ENCODE results near the gene IQSEC2.

The IQSEC2 gene

DNA sequence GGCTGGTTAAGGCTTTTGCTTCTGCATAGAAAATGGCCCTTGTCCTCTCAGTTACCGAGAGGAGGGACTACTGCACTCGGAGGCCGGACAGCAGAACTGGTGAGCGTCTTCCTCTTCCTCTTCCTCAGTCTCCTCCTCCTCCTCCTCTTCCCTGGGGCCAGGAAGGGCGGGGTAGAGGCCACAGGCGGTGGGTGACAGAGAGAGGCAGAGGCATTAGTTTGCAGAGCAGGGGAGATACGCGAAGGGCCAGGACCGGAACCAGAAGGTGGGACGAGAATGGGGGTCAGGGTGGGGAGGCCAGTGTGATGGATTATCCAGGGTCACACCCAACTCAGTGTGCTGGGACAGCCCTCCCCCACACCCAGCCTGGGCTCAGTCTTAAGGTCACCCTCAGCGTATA, 14.5 kb downstream of the IQSEC2 start:
- DNase-seq = no peak

DNA sequence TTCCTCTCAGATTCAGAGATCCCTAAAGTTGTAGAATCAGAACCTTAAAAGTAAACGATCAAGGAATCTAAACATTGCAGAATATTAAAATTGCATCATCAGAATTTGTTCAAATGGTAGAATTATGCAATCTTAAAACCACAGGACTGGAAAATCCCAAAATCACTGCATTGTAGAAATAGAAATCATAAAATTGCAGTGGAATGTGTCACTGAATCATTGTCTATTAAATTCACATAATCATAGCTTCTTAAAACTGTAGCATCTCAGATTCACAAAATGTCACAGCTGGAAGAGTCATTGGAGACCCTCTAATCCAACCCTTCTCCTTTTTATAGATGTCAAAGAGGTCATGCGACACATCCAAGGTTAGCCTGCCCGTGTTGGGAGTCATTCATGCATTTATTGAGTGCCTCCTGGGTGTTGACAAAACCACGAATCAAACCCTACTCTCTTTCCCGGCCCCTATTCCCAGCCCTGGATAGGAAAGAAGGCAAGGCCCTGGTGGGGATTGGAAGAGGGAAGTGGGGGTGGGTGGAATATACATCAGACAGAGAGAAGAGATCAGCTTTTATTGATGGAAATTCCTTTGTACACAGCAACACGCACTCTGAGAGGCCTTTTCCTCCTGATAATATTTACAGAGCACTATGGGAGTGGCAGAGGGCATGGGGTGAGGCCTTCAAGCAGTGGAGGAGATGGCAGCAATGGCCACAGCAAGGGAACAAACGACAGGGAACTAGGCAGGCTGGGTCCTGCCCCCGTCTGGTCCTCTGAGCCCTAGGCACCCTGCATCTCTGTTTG, 15.4 kb downstream of the IQSEC2 start:
- no peak for DNase-seq

DNA sequence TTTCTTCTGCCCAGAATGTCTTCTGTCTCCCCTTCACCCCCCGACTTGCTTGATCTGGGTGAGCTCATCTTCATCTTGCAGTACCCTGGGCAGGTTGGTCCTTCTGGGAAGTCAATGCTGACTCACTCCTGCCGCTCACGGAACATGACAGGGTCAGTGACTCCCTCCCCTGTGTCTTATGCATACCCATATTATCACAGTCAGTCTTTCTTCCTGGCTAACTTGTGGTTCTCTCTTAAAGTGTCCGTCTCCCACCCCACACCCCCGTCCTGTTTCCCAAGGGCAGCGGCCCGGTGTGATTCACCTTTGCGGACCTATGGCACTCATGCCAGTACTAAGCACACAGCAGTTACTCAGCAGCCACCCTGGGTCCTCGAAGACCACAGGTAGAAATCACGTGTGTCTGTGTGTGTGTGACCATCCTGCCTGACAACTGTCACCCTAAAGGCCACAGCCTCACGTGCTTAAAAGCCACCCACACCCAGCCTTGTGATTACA, 17.7 kb downstream of the IQSEC2 start:
- DNase-seq = no peak

DNA sequence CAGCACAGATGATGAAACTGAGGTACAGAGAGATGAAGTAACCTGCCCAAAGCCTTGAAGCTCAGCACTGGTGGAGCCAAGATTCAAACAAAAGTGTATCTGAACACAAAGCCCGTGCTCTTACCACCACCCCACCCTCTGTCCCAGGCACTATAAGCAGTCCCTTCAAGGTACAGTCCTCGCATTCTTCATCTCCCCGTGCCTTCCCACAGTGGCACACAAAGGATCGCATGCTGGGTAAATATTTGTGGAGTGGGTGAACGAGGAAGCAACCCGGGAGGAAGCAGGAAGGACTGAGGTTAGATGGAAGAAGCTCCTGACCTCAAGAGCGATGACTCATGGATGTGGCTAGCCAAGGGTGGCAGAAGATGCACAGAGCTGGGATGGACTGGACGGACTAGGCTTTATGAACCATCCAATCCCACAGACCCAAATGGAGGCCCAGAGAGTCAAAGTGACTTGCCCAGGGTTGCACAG, 18.4 kb downstream of the IQSEC2 start:
- DNase-seq = peak in 1 of 5 experiments; percentile 10

DNA sequence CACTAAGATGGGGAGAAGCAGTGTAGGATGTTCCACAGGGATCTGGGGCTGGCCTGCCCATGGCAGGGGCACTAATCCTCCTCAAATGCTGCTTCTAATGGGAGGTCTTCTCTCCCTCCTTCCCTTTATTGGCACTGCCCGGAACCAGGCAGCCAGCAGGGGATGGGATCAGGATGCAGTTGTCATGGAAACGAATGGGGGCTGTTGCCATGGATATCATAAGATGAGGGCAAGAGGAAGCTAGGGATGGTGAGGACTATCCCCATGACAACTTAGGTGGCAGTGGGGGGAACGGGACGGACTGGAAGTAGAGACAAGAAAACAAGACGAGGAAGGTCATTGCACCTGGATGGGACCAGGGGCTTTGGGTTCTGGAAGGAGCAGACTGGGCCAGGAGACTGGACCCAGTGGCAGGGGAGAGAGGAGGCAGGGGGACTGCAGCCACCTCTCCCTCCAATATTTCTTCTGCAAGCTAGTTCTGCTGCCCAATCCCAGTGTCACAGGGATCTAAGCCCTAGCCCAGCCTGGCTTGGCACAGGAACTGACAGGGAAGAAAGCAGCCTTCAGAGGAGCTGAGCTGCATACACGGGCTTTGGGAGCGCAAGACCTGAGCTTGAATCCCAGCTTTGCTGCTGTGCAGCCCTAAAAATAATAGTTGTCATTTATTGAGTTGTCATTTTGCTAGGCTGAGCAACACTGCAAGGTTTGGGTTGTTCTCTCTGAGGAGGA, 19.0 kb downstream of the IQSEC2 start:
- no peak for DNase-seq

DNA sequence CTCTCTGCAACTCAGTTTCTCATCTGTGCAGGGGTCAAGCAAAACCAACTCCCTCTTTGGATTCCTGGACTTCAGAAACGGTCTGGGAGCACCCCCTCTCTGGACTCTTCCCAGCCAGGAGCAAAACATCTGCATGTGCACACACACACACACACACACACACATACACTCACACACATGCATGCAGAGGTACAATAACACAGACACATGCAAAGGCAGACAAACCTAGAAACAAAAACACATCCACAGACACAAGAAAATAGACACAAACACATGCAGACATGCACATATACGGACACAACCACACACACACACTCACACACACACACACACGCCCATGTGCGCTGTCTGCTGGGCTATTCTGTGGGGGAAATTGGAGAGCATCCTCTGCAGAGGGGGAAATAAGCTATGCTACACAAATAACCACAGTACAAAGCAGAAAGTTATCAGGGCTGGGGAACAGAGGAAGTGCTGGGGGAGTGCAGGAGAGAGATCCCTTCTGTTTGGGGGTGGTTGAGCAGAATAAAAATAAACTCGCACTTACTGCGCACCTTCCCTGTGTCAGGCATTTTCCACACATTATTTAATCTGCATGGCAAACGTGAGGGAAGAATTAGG, 19.9 kb downstream of the IQSEC2 start:
- peak in 1 of 5 experiments; percentile 55 for DNase-seq

DNA sequence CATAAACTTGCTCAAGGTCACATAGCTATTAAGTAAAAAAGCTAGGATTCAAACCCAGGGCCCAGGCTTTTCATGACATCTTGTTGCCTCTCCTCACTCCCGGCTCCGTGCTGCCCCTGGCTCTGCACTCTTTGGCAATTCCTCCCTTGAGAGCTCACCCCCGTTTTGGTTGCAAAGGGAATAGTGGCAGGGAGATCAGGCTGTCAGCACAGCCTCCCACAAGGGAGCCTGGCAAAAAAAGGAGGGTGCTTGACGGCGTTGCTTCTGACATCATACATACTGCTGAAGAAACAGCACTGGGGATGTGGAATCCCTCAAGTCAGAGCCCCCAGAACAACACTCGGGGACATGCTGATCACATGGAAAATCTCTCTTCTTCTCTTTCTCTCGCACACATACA, 20.5 kb downstream of the IQSEC2 start:
- DNase-seq = no peak

DNA sequence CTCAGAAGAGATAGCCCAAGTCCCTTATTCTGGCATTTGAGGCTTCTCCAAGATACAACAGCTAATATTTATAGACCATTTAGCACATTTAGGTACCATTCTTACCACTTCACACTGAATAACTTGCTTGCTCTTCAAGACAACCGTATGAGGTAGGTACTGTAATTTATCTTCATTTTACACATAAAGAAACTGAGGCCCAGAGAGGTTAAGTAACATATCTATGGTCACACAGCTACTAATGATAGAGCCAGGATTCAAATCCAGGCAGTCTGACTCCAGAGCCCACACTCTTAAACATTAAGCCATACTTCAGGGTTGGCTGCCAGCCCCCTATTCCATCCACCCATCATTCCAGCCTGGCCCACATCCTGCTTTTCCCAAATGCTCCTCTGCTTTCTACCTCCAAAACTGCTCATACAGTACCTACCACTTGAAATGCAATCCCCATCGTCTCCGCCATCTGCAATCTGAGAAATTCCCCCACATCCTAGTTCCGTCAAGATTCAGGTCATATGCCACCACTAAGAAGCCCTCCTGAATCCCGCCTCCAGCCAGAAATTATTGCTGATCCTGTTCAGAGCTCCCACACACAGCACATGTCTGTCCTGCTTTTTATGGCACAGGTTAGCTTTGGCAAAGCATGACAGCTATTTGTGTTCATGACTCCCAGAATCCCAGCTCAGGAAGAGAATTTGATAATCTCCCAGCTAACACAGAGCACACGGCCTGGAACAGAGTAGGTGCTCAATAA, 23.5 kb downstream of the IQSEC2 start:
- no peak for DNase-seq

DNA sequence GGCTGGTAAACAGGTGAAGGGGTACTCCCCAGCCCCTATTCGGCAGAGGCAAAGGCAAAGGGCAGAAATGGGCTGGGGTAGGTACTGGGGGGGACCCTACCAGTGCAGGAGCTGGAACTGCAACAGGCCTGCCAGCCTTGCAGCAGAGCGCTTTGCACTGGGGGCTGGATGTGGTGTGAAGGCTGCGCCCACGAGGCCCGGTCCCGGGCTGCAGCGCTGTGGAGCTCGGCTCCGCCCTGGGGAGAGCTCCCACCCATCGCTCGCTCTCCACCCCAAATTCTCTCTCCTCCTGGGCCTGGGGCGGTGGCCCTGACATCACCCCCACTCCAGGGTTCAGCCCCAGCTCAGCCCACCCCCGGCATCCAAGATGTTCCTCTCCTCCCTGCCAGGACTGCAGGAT, 24.2 kb downstream of the IQSEC2 start:
- no peak for DNase-seq

DNA sequence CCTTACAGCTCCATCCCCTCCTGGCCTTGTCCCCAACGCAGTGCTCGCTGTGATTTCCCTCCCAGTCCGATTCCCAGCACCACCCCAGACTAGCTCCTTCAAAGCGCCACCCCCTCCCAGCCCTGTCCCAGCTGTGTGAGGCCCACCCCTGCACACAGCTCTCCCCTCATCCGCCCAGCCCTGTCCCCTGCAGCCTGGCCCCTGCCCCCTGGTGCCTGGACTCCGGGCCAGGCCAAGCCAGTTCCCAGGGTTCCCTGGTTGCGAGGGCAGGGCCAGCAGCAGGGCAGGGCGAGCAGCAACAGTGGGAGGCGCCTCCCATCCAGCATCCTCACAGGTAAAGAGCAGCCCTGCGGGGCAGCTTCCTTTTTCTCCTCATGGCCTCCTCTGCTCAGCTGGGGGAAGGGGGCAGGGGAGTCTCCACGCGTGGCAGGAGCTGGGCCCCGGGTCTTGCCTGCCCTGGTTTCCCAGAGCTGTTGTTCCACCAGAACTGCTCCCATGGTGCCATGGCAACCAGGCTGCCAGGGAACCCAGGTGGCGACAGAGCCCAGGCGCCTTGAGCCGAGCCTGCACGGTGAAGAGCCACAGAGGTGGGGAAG, 24.8 kb downstream of the IQSEC2 start:
- DNase-seq = no peak

DNA sequence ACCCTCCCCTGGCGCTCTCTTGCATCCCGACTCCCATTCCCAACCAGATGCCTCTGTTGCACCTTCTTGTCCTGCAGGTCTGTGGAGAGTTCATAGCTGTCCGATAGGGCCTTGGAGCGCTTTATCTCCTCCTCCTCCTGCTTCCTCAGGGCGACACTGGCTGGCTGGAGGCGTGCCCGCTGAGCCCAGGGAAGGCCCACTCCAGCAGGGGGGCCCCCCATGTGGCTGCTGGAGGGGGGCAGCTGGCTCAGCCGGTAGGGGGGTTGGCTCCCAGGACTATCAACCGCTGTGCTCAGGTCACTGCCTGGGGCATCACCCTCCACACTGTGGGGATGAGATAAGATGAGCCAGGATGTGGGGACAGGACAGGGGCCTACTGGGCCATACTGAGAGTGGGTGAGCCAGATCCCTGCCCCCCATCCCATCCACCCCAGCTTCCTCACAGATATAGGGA, 25.6 kb downstream of the IQSEC2 start:
- no peak for DNase-seq

DNA sequence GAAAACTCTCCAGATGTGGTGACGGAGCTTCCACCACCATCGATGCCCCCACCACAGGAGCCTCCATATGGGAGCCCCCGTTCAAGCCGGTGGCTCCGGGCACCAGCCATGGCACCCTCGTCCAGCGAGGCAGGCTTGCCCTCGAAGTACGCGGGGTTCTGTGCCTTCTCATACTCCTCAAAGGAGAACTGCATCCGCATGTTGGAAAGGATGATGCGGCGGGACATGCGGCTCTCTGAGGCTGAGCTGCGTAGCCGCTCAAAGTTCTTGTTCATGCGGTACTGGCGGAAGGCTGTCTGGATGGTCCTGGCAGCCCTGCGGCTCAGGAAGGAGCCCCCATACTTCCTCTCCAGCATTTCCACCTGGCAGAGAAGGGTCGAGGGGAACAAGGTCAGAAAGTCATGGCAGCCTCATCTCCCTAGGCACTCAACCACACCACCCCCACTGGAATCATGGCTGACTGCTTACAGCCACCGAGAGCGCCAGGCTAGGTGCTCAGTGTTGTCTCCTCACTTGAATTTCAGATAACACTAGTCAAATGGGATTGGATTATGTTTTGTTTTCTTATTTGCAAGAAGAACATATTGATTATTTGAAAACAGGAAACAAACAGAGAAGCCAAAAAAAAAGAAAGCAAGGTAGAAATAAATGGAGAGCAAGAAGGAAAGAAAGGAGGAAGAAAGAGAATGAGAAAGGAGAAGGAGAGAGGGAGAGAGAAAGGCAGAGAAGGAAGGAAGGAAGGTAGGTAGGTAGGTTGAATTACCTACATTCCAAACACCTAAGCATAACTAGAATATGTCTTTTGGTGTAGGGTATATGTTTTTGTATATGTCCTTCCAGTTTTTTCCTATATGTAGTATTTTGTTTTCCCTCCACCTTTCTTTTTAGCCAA, 26.6 kb downstream of the IQSEC2 start:
- no peak for DNase-seq

DNA sequence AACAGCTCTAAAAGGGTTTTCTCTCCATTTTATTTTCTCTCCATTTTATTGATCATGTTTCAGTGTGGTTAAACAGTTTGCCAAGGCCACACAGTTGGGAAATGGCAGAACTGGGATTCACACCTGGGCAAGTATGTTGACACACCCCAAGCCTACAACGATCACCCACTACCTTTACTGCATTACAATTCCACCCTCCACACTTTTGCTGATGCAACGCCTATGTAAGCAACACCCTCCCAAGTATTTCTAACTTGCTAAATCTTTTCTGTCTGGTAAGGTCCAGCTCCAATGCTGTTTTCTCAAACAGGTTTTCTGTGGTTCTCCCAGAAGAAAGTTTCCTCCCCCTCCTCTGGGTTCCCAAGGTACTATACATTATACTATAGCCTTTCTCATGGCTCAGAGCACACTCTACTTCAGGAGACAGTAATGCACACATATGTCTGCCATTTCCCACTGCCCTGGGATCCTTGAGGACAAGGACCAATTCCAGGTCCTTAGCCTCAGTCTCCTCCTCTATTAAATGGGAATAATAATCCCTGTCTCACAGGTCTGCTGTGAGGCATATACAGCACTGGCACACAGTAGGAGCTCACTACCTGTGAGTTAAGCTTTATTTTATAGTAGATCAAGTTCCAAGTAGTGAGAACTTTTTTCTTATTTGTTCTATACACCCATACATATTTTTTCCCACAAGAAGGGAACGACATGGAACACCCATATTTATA, 27.9 kb downstream of the IQSEC2 start:
- no peak for DNase-seq

DNA sequence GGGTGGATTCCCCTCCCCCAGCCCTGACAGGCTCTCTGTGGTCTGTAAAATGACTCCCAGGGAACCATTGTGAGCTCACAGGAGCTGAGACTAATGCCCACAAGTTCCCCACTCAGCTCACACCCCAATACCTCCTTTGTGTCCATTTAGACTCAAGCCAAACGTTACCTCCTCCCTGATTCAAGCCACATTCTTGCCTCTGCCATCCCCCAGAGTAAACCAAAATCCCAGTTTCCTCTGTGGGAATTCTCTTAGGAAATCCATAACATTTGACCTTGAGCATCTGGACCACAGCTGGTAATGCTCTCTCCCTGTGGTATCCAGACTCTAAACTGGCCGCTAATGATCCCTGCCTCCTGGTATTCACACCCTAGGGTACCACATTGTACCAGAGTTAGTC, 30.1 kb downstream of the IQSEC2 start:
- DNase-seq = no peak

DNA sequence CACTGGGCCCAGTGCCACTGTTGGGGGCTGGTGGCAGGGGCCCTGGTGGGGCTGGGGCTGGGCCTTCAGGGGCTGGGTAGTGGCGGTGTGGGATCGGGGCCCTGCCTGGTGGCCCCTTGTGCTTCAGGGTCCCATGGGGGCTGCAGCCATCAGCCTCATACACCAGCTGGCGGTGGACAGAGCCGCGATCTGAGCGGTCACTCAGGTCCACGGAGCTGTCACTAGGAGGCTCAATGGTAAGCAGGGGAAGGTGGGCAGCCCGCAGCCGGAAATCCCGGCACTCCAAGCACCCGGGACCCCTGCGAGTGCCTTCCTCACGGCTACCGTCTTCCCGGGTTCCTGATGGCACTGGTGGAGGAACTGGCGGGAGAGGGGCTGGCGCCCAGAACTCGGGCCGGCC, 30.8 kb downstream of the IQSEC2 start:
- DNase-seq = no peak

DNA sequence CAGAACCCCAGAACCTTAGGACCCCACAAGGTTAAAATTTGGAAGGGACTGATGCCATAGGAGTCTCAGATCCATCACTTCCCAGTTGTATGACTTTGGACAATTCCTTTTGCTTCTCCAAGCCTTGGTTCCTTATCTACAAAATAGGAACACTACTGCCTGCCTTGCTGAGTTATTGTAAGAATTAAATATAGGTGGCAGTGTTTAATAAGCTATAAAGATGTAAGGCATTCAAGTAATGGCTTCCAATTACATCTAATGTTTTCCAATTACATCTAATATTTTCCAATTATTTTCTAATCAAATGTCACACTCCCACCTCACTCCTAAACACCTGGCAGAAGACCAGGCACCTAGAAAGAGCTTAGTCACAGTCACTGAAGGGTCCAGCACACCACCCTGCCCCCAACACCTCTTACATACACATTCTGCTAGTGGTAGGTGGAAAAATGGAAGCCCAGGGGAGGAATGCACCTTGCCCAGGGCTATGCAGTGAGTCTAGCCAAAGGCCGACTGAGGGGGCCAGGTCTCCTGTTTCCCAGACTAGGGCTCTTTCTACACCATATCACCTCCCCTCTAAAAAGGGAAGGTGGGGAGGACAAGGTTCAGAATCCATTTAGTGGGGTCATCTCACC, 31.9 kb downstream of the IQSEC2 start:
- no peak for DNase-seq

DNA sequence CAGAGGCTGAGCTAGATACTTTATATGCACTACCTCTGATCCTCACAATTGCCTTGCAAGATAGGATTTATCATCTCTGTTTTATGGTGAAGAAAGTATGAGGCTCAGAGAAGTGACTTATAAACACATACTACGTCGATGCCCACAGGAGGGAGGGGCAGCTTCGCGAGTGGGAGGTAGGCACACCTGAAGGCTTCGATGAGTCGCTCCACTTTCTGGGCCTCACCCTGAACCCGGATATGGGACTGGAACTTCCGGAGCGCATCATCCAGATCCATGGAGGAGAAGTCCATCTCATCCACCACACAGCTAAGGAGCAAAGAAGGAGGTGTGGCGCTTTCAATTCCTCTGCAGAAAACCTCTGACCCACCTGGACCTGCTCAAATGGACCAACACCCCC, 33.5 kb downstream of the IQSEC2 start:
- DNase-seq = no peak

DNA sequence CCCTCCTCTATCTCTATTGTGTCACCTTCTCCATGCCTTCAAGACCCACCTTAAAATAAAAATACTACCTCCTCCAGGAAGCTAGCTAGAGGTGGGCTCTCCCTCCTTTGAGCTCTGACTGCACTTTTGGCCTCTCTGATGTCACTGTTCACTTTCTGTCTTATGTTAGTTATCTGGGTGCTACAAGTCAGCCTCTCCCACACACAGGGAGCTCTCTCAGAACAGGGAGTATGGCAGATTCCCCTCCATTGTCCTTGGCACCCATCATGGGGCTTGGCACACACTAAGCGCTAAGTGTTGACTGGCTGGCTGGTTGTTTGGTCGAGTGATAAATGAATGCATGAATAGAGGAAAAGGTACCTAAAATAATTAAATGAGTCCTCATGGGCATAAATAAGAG, 35.2 kb downstream of the IQSEC2 start:
- DNase-seq = no peak

DNA sequence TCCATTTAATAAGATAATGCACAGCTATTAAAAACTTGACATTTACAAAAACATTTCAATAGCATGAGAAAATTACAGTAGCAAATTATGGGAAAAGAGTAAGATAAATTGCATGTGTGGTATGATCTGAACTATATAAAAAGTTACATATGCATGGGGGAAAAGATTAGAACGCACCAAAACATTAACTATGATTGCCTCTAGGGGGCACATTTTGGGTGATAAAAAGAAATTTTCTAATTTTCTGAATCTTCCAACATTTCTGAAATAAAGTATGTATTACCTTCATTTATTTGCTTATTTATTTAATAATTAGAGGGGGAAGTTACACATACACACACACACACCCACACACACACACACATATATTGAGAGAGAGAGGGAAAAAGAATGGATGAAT, 36.8 kb downstream of the IQSEC2 start:
- DNase-seq = no peak

DNA sequence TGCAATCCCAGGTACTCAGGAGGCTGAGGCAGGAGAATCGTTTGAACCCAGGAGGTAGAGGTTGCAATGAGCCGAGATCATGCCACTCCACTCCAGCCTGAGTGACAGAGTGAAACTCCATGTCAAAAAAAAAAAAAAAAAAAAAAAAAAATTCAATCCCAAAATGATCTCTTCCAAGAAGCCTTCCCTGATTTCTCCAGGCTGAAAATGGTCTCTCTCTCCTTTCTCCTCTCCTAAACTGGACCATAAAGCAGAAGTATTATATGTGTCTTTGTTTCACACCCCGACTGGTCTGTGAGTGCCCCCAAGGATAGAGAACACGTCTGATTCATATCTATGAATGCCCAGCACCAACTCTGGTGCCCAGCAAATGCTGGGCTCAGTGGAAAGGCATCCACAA, 39.1 kb downstream of the IQSEC2 start:
- DNase-seq = no peak
